Astrocyte (in vitro differentiated cells and primary cell): ENCODE measurements around the gene IL12RB1.

Source experiments
- CTCF ChIP-seq: IDR thresholded peaks from 2 replicates; pipeline ENCODE4 v1.5.1; 2011; ENCODE audit warnings: low read depth, mild to moderate bottlenecking, inconsistent platforms, low read length, moderate library complexity; ENCODE audit not compliant: insufficient read depth
- EZH2 ChIP-seq: IDR thresholded peaks from 2 replicates; pipeline ENCODE4 v1.6.1; 2012; ENCODE audit warnings: mild to moderate bottlenecking, low read length, inconsistent platforms; ENCODE audit not compliant: insufficient read depth

DNA sequence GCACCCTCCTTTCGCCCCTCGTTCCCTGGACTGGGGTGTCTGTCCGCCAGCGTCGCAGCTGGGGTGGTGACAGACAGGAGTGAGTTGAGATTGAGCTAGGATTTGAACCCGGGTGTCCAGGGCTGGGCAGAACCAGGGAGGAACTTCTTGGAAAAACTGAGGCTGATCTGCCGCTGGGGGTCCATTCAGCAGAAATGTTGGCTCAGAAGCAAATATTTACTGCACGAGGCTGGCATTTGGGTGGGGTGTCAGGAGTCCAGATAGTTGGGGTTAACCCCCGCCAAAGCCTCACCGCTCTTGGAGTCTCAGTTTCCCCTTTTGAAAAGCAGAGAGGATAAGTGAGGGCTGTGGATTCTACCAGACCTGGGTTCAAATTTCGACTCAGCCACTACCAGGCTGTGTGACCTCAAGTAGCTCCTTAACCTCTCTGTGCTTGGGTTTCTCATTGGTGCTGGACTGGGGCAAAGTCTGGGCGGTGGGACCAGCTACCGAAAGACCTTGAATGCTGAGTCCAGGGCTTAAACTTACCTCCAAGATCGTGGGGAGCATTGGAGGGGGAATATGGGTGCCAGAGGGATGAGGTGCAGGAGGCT lies 31.8 kb upstream of the IL12RB1 start:
- TF ChIP-seq CTCF (no peak), EZH2 (no peak)
